ENCODE data around the gene CRTAC1.
"Not testable (repeated sequence)": the region's sequence is repeated elsewhere in the genome, so short reads cannot be mapped to it uniquely, and the experiment has no call there.

The CRTAC1 gene

DNA sequence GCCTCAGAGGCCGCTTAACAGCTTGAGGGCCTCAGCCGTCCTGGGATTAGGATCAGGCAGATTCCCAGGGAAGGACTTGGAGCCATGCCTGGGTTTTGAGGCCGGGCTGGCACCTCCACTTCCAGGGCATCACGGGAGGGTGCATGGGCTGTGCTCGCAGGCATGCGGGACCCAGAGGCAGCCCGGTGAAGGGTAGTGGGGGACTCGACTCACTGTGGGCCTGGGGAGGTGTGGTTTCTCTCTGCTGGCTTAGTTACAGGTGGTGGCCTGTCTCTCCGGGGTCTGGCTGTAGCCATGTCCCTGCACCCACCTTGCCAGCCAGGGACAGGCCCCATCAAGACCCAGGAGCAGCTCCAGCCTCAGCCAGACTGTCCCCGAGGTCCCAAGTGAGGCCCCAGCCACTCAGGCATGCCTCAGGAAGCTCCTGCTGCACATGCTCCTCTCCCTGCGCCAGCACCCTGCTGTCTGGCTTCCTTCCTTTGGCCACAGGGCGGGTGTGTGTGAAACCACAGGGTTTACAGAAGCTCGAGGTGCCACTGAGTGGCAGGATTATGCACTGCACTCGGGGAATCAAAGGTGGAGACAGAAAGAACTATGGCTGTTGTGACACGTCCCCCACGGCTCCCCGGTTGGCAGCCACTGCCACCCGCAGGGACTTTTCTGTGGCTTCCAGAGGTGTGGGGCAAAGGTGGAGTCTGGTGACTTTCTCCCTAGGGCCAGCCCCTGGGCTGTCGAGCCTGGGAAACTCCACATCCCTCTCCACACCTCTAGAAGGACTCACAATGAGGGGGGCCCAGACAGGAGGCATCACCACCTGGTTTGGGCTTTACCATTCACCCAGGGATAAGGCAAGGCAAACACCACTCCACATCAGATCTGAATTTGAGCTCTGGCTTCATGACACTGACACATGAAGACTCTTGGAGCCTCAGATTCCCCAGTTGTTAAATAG, 161.1 kb downstream of the CRTAC1 start:
- DNase-seq: peak; percentile 87 to 93 (median 92)

DNA sequence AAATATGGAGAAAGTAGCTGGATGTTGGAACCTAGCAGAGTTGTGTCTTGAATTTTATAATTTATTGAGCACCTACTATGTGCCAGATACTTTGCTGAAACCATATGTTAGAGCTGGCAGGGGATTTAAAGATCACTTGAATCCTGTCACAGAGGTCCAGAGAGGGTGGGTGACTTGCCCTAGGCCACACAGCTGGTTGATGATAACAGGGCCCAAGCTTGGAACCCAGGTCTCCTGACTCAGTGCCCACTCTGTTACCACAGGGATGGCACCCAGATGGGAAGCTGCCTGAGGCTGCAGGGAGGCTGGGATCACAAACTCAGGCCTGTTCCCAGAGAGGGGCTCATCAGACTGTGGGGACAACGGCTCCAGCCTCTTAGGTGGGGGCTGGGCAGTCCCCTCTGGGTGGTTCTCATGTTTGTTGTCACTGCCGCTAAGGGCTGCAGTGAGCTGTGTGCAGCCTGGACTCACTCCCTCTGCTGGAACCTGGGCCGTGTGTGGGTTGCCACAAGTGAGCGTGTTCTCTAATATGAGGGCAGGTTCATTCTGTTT, 162.2 kb downstream of the CRTAC1 start:
- DNase-seq: no peak

DNA sequence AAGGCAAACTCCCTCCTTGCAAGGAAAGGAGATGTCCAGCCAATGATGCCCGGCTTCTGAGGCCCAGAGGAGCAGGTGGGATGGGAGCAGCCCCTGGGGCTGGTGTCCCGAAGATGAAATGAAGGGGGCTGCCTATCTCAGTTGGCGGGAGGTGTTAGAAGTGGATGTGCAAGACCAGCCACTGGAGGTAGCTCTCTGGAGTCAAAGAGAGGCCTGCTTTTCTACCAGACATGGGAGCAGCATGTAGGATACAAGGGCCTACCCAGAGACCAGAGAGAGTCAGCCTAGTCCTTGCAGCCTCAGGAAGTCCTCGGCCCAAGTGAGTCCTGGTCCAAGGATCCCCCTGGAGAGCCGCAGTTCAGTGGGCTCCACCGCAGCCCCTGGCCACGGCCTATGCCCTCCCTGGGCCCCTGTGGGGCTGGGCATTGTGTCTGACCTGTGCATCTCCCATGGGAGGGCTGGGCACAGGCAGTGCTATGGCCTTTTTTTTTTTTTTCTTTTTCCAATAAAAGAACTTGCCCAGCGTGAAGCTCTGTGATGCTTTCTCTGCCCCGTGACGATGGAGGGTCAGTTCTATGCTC, 163.1 kb downstream of the CRTAC1 start:
- no peak for DNase-seq

DNA sequence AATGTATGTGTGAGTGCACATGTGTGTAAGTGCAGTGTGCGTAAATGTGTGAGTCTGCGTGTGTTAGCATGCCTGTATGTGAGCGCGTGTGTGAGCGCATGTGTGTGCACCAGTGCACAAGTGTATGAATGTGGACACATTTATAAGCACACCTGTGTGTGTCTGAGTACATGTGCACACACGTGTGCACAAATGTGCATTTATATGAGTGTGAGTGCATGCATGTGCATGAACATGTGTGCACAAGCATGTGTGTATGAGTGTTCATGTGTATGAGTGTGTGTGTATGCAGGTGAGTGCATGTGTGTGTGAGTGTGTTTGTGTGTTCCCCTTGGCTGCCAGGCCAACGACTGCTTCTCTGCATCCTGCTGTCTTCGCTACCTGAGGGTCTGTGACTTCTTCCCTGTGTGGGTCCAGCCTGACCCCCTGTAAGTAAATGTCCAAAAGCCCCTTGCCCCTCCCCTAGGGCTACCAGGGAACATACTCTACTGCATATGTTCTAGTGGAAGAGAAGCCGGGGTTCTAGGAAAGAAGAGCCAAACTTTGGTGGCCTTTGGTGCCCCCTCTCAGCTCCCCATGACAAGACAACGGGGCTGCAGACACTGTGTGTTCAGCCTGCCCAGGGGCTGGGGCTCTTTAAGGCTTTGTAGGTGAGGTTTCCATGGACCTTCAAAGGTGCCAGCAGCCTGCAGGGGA, 163.7 kb downstream of the CRTAC1 start:
- DNase-seq: no peak

DNA sequence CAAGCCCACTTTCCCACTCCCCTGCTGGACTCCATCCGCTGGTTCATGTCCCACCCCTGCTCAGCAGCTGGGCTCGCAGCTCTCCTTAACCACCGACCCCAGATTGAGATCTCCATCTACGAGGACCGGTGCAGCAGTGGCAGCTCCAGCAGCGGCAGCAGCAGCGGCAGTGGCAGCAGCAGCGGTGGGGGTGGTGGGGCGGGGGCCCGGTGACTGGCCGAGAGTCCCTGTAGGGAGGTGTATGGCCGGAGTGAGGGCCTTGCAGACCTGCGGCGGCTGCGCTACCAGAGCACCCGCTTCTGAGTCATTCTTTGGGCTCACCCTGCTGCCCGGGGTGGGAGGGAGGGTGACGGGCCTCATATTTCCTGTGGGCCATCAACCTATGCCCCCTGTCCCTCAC, 164.9 kb downstream of the CRTAC1 start:
- DNase-seq: no peak

DNA sequence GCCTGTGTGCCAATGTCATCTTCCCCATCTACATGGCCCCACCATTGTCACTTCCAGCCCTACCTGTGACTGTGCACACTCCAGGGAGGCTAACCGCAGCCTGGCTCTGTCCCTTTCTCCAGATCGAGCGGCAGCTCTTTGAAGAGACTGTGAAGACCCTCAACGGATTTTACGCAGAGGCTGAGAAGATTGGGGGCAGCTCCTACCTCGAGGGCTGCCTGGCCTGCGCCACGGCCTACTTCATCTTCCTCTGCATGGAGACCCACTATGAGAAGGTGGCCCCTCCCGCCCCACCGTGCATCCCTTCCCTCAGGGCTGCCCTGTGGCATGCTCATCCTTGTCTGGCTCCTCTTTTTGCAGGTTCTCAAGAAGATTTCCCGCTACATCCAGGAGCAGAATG, 166.6 kb downstream of the CRTAC1 start:
- DNase-seq: no peak

DNA sequence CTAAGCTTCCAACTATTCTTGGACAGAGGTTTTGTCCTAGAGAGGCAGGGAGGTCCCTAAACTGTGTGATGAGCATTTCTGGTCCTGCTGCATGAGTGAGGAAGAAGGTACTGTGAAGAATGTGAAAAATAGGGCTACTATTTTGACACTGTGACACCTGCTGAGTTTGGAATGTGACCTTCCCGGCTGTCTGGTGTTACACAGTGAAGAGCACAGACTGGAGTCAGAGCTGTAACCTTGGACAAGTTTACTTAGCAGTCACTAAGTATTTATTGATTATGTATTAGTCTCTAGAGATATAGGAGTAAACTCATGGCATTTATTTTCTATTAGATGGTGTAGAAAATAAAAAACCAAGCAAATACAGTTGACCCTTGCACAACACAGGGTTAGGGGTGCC, 168.5 kb downstream of the CRTAC1 start:
- no peak for DNase-seq

DNA sequence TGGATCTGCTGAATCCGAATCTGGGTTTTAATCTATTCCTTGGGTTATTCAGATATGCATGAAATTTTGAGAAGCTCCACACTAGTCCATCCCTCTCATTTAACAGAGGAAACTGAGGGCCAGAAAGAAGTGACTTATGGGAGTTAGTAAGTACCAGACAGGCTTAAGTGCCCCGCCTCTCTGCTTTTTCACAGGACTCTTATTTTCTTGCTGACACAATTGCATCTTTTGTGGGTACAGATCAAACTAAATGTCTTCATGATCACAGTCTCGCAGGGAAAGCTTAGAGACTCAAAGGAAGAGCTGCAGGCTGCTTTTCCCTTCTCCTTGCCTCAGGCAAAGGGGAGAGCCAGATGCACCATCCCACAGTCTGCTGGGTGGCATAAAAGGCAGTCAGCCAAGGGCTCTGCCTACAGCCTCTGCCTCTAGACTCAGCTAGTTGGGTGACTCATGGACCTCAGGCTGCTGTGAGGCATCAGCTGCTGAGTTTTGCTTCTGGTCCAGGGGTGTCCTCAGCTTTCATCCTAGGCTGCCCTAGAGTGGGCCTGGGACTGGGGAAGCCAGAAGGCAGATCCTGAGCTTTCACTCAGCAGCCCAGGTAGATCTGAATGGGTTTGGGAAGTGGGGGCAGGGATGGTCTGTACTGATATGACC, 169.2 kb downstream of the CRTAC1 start:
- peak; percentile 80 to 92 (median 88) for DNase-seq

DNA sequence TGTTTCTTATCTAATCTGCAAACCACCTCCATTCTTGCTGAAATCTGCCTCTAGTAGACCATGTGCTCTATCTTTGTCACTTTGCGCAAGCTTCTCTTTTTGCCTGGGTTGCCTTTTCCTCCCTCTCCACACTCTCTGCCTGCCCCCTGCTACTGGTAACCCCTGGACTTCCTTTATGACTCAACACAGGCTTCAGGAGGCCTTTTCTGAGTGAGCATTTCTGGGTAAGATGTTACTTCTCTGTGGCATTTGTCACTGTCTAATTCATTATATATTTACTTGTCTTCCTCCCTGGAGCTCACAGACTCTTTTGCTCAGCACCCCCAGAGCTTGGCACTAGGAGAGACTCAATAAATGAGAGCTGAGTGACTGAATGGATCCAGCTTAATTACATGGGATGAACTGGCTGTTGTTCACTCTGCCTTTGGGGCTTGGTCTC, 172.4 kb downstream of the CRTAC1 start:
- peak; percentile 79 to 93 (median 90) for DNase-seq

DNA sequence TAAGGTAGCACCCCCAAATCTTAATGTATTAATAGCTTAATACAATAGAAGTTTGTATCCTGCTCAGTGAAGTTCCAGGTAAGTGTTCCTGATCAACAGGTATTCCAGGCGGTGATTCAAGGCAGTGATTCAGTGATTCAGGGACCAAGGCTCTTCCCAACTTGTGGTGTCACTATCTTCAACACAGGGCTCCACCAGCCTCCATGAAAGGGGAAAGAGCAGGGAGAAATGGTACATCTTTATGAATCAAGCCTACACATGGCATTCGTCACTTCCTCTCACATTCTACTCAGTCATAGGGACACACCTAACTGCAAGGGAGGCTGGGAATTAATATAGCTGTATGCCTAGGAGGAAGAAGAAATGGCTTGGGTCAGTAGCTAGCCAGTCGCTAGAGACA, 175.7 kb downstream of the CRTAC1 start:
- DNase-seq: peak in 1 of 4 experiments; percentile 44

DNA sequence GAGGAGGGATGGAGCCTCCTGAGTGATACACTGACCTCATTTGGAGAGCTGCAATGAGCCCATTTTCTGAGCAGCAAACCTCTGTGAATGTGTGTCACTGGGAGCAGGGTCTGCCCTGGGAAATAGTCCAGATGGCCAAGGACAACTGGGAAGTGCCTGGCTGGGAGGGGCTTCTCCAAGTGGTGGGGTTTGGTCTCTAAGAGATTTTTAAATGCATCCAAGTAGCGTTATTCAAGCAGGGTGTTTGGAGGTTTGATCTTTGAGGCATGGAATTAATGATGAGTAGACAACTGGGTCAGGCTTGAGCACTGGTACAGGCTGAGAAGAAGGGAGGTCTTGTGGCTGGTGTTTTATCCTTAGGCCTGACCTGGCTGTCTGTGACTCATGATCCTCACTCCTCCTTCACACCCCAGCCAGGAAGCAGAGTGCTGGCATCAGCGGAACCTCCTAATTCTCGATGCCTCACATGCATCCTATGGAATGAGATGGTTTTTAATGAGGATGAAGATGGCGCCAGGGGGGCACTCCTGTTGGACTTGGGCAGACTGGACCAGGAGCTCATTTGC, 177.5 kb downstream of the CRTAC1 start:
- peak in 3 of 4 experiments; percentile 31 to 44 (median 43) for DNase-seq

DNA sequence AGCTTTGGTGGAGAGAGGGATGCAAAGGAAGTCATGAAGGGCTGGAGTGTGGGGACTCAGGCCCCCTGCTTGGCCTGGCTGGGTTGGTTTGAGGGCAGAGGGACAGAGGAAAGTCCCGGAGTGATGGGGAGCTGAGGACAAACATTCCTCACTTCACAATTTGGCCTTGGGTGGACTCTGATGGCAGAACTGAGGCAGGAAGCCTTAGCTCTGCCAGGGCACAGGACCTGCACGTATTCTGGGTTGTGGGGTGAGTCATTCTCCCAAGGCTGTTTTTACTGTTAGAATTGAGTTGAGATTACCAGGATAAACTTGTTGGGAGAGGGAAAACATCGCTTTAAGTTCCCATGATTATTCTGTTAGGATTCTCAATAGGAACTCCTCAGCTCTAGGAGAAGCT, 178.1 kb downstream of the CRTAC1 start:
- no peak for DNase-seq

DNA sequence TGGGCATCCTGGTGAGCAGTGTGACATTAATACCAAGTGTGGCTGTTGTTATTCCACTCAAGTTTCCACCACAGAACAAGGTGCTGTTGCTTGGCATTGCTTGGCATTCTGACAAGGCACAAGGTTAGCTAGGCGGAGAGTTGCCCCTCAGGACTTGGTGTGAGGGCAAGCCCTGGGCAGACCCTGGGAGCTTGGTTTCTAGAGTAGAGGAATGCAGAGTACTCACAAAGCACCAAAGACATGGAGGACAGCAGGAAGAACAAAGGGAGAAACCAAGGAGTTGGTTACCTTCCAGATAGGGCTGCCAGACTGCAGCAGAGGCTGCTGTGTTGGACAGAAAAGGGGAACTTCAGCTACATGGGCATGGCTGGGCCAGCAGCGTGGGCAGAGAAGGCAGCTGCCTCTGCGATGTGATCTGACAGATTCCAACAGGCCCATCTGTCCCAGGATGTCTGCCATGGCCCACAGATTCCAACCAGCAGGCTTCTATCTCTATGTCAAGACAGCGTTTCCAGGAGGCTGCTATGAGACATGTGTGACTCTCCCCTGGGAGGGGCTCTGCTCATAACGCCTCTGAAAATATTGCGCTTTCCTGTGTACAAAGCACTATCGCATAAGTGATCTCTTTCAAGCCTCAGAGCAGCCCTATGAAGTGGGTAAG, 178.9 kb downstream of the CRTAC1 start:
- peak; percentile 71 to 88 (median 85) for DNase-seq

DNA sequence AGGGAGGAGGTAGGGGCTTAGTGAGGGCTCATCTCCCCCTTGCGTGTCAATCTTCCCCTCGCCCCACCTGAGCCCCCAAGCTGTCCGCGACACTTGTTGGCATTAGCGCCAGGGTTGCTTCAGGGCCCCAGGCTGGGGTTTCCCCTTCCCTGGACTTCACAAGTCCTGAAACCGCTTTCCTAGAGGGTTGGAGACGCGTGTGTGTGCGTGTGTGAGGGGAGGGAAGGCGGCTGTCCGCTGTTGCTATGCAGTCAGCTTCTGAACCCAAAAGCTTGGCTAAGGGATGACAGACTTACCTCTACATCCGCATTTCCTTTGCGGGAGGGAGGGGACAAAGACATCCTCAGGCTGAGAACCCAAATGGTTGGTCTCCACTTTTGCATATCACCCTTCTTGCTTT, 180.0 kb downstream of the CRTAC1 start:
- DNase-seq: peak; percentile 38 to 60 (median 48)

DNA sequence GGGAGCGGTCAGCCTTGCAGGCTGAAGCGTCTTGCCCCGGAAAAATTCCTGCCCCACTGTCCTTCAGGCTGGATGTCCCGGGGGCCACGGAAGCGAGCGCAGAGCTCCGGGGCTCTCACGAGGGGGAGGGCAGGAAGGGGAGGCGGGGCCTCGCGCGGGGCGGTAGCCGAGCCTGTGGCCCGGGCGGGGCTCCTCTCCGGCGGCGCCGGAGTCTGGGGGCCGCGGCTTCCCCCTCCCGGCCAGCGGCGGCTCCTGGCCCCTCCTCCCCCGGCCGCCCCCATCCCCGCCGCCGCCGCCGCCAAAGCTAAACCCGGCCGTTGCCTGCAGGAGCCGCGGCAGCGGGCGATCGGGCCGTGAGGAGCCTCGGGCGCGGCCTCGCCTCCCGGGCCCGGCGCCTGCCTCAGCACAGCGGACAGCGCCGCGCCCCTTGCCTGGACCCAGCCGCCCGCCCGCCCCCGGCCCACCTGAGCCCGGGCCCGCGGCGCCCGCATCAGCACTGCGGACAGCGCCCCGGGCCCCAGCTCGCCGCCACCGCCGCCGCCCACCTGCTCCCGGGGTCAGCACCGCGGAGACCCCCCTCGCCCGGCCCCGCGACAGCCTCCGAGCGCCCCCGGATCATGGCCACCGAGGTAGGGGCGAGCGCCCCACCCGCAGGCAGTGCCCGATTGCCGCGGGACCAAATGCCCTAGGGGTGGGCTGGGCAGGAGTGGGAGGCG, 180.6 kb downstream of the CRTAC1 start, which contains the start of gene GOLGA7B:
TSS of gene GOLGA7B (plus strand) at position 157 of the 716 bp plus-strand sequence. CDS start at position 618, 461 bp downstream.
- peak; percentile 29 to 76 (median 54) for DNase-seq

DNA sequence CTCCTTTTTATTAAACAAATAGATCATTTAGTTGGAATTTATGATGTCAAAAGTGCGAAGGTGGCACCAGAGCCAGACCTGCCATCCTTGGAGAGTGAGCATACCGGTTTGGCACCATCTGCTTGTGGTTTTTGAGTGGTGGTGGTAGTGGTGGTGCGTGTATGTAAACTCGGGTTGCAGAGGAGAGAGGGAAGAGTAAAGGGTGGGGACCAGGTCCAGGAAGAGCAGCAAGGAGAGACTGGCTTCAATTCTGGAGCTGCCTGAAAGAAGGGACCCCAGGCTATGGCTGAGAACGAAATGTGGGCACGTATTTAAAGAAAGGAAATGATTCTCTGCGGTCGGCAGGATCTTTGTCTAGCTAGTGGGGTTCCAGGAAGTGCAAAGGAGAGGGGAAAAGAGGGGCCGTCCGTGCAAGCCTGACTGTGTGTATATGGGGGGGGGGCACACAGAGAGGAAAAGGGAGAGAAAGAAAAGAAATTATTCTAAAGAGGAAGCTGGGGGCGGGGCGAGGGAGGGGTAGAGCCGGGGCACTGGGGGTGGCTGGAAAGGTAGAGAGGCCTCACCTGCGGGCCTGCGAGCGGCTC, 181.2 kb downstream of the CRTAC1 start:
- DNase-seq: no peak

DNA sequence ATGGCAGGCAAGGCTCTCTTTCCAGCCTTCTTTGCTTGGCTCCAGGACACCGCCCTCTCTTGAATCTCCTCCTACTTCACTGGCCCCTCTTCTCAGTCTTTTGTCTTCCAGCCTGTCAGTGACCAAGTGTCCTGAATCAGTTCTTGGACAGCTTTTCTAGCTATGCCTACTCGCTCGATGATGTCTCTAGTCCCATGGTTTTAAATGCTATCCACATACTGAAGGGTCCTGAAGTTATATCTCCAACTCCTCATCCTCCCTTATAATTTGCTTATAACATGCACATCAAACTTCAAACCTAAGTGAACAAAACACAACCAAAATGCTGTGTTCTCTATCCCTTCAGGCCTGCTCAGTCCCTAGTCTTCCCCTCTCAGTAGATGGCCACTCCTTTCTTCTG, 185.7 kb downstream of the CRTAC1 start:
- DNase-seq: no peak

DNA sequence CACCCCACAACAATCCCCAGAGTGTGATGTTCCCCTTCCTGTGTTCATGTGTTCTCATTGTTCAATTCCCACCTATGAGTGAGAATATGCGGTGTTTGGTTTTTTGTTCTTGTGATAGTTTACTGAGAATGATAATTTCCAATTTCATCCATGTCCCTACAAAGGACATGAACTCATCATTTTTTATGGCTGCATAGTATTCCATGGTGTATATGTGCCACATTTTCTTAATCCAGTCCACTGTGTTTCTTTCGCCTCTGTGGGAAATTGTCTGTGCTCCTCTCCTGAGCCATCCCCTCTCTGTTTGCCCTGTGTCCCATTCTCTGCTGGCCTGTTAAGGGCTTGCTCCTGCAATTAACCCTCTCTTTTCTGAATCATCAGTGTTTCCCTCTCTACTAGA, 186.4 kb downstream of the CRTAC1 start:
- DNase-seq: not testable (repeated sequence)

DNA sequence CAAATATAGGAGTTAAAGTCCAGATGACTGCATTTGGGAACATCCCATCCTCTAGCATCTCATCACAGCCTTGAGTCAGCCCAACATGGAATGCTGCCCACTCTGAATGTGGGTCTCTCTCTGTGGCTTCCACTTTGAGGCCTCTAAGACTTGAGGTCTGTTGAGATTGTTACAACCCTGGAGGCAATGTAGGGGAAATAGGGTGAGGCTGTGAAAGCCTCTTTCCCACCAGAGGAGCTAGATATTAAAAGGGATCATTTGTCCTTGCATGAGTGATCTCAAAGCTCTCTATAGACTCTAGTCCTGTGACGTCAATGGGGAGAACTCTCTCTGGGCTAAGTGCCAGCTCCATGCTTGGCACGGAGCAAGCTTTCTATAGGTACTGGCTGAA, 187.1 kb downstream of the CRTAC1 start:
- no peak for DNase-seq

DNA sequence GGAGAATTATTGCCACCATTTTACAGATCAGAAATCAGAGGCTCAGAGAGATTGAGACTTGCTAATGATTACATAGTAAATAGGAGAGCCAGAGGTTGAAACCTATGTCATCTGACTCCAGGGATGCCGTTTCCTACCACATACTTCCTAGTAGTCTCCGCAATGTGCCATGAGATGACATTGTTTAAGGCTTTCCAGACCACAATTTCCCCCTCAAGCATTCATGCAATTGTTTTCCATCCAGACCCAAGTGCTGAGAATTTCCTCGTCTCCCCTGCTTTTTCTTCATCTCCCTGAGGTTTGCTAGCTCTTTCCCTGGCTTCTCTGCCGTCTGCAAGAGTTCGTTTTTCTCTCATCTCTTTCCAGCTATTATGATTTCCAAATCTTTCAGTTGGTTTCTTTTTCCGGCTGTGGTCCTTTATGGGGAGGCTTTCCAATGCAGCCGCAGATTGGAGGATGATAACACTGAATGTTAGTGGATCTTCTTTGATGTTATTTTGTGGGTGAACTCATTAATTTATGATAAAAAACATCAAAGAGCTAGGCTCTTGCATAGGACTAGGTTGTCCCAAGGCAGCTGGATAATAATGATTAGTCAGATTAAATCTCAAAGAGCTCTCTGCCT, 187.7 kb downstream of the CRTAC1 start:
- peak; percentile 24 to 68 (median 61) for DNase-seq

Data from suppressor macrophage (primary cell).